HG02852 (cell line): ENCODE measurements around the gene E2F8.

ENCODE experiments used
- ATAC-seq: cut with Tn5 transposase; IDR thresholded peaks from one replicate; pipeline ENCODE4 v1.9.1; 2021; ENCODE audit warnings: mild to moderate bottlenecking, moderate library complexity; ENCODE audit not compliant: unreplicated experiment

The E2F8 gene

GRCh38 chr11:19187114-19187832 lies 53.5 kb downstream of the E2F8 start:
- no peak for ATAC-seq

GRCh38 chr11:19185516-19186052 lies 55.2 kb downstream of the E2F8 start:
- no peak for ATAC-seq

- no peak for ATAC-seq
Measured at GRCh38 chr11:19185036-19185435, 55.7 kb downstream of the E2F8 start.

GRCh38 chr11:19183646-19184045 lies 57.1 kb downstream of the E2F8 start:
- ATAC-seq, result no peak

DNA sequence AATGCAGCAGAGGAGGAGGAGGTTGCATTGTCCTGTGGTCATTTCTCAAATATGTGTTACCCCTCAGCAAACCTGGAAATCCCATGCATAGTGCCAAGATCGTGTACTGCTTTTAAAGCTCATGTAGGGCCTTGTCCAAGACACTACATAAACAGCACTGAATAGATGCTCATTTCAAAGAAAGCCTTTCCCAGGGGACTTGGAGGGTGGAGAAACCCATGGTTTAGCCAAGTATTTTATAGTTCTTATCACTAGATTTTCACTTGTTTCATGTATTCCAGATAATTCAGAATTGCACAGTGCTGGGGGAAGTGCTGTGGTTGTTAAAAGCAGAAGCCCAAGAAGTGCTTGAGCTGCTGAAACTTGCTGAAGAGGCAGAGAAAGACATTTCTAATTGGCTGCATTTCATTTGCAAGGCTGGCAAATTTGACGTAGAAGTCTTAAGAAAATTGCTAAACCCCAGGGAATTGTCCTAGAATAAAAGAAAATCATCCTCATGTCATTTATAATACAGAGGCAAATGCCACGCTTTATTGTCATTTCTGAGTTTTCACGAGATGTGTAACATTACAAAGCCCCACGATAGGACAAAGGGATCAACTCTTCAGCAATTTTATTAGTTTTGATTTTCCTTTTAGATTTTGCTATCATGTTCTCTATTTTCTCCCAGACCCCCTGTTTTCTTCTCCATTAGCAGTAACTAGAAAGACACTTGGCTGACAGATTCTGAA lies 59.0 kb downstream of the E2F8 start:
- no peak for ATAC-seq

- no peak for ATAC-seq
Measured at GRCh38 chr11:19176629-19177186, 64.0 kb downstream of the E2F8 start.
